HG03469 (cell line): ENCODE measurements around the gene MAG.

Experiments
- ATAC-seq: cut with Tn5 transposase; IDR thresholded peaks from one replicate; pipeline ENCODE4 v1.9.1; 2021; ENCODE audit warnings: mild to moderate bottlenecking, moderate library complexity, moderate number of reproducible peaks; ENCODE audit not compliant: unreplicated experiment

Gene MAG

DNA sequence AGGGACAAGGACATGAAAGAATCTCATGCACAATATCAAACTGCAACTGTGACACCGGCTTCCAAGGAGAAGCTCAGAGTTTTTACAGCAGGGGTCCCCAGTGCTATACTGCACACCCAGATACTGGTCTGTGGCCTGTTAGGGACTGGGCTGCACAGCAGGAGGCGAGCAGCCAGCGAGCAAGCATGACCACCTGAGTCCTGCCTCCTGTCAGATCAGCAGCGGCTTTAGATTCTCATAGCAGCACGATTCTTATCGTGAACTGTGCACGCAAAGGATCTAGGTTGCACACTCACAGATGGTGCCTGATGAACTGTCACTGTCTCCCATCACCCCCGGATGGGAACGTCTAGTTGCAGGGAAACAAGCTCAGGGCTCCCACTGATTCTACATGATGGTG, 23.9 kb downstream of the MAG start:
- ATAC-seq: no peak

DNA sequence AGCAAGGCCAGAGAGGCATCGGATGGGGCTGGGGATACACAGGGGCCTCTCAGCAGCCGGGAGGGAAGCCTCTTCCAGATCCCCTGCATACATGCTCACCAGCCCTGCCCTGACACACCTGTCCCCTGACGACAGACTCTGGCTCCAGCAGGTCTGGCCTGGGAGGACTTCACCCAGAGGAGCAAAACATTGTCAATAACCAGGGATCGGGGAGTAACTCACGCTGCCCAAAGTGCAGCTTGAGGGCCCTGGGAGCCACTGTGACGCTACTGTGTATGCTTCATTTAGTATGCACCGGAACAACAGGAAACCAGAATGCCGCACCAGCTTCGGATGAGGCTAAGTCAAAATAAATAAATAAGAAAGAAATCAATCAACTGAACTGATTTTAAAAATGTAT, 24.6 kb downstream of the MAG start:
- no peak for ATAC-seq

DNA sequence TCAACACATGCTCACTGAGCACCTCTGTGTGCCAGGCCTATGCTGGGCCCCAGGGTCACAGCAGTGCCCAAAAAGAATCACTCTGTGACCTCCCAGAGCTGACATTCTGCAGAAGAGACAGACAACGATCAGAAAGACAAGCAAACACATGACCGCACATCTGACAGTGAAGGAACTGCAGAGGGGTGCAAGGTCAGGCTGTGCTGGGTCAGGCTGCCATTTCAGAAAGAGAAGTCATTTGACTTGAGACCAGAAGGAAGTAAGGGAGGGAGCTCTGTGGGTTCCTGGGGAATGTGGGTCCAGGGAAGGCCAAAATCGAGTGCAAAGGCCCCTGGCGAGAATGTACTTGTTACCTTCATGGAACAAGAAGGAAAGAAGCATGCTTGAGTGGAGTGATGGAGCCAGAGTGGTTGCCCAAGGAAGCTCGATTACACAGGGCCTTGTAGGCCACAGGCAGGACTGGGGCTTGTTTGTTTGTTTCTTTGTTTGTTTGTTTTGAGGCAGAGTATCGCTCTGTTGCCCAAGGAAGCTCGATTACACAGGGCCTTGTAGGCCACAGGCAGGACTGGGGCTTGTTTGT, 25.6 kb downstream of the MAG start:
- no peak for ATAC-seq

DNA sequence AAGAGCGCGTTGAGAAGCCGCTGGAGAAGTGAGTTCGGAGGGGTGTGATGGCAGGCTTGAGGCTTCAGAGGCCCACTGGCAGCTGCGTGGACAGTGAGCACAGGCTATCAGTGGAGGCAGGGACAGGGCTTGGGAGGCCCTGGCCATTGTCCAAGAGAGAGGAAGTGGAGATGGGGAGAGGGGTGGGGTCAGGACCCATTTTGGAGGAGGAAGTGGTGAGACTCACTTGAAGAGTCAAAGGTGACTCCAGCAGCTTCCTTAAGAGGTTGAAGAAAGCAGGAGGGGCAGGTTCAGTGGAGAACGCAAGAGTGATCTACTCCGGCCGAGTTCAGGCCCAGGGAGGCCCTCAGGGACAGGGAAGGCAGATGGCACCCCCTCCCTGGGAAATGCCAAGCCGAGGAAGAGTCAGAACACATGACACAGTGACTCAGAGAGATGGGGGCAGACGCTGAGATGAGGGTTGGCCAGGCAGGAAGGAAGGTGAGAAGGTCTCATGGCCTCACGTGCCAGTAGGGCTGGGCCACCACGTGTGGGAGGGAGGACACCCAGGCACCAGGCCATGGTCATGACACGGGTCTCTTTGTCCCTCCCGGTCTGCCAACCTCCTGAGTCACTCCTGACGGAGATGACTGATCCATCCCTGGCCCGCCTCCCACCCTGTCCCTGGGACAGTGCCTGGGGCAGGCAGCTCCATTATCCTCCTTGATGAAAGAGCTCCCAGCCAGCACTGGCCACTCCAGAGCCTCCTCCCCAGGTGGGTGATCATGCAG, 26.9 kb downstream of the MAG start:
- ATAC-seq: no peak

DNA sequence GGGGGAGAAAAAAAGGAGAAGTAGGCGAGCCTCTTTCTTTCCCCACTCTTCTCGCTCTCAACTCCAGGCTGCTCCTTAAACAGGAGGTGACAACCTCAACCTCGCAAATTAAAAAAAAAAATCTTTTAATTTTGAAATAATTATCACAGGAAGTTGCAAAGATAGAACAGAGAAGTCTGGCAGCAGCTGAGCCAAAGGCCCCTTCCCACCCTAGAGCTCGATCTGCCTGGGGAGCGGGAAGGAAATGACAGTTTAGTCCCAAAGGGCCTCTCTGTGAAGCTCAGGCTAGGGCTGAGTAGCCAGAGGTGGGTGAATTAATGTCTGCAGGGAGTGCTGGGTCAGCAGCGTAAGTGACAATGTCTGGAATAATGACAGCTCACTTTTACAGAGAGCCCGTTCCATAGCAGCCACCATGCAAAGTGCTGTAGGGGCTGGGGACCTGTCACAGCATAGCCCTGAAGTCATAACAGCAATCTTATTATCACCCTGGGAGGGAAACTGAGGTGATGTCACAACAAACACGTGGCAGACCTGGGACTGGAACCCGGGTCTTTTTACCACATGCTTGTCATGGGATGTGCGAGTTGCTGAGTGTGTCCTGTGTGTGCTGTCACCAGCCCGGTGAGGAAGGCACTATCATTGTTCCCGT, 28.2 kb downstream of the MAG start:
- ATAC-seq: no peak

GRCh38 chr19:35321291-35321690, 29.3 kb downstream of the MAG start:
- ATAC-seq: no peak

- no peak for ATAC-seq
These were observed 30.1 kb downstream of the MAG start for GRCh38 chr19:35322014-35322413.

DNA sequence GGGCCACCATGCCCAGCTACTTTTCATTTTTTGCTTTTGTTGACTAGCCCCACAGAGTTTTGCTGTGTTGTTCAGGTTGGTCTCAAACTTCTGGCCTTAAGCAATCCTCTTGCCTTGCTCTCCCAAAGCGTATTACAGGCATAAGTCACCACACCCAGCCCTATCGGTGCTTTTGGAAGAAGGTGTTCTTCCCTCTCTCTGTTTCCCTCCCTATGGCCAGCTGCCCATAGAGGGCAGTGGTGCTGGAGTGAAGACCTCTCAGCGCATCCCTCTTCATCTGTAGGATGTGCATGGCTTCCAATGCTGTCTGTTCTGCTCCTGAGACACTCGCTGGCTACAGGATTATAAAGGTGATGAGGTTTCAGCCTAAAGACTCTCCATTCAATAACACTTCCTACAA, 35.7 kb downstream of the MAG start:
- ATAC-seq: no peak

DNA sequence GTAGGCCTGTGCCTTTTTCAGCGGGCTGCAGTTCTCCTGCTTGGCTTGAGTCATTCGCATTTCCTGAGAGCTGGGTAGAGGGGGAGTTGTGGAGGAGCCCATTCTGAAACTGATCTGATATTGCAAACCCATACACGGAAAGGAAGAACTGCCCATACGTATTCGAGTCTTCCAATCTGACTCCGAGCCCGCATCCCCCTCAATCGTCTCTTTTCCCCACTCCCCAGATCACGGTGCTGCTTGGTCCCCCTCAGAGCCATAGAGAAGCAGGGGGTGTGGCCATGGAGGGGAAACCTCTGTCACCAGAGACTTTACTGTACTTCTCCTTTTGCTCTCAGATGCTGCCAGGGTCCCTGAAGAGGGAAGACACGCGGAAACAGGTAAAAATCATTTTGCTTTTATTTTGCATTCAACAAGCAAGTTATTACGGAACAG, 36.9 kb downstream of the MAG start, which contains the start of gene CD22:
Gene CD22, plus strand, starts transcription at position 337 of the 435 bp plus-strand sequence. CDS start 2,854 bp downstream, outside the sequence.
- no peak for ATAC-seq

- no peak for ATAC-seq
These were observed 37.4 kb downstream of the MAG start for GRCh38 chr19:35329323-35329722.

- peak; percentile 34 for ATAC-seq
These were observed 38.5 kb downstream of the MAG start for GRCh38 chr19:35330475-35330874.

DNA sequence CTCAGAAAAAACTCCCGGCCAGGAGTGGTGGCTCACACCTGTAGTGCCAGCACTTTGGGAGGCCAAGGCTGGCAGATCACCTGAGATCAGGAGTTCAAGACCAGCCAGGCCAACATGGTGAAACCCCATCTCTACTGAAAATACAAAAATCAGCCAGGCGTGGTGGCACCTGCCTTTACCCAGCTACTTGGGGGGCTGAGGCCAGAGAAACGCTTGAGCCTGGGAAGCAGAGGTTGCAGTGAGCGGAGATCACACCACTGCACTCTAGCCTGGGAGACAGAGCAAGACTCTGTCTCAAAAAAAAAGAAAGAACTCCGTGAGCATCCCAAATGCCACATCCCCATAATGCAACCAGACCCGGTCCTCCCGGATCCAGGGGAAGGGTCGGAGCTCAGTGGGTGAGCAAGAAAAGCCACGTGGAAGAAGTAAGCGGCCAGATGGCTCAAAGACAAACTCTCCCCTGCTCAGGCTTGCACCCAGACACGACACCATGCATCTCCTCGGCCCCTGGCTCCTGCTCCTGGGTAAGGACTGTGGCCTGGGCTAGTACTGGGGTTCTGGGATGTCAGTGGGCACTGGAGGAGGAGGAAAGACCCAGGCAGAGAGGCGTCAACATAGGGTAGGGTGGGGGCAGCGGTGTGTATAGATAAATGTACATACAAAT, 39.7 kb downstream of the MAG start:
- no peak for ATAC-seq

GRCh38 chr19:35332817-35333216, 40.9 kb downstream of the MAG start:
- no peak for ATAC-seq

DNA sequence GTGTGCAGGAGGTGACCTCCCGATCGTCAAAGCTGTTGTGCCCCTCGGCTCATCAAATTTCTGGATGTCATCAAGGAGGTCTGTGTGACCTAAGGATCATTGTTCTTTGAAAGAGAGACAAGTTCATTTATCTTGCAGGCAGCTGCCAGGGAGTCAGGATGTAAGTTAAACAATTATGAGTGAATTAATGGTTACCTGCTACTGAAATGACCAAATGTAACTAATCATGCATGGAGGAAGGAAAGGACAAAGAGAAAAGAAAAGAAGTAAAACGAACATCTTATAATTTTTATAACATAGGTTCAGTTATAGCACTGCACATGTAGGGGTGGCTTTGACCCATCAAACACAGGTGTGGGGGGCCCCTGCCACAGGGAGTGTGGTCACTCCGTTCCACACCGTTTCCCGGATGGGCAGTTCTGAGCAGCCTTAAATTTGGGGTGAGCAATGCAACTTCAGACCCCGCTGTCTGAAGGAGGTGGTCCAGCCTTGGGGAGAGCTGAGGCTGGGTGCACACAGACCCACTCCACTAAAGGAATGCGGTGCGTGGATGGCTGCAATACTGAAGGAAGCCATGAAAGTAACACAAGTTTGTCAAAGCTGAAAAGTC, 42.3 kb downstream of the MAG start:
- no peak for ATAC-seq

DNA sequence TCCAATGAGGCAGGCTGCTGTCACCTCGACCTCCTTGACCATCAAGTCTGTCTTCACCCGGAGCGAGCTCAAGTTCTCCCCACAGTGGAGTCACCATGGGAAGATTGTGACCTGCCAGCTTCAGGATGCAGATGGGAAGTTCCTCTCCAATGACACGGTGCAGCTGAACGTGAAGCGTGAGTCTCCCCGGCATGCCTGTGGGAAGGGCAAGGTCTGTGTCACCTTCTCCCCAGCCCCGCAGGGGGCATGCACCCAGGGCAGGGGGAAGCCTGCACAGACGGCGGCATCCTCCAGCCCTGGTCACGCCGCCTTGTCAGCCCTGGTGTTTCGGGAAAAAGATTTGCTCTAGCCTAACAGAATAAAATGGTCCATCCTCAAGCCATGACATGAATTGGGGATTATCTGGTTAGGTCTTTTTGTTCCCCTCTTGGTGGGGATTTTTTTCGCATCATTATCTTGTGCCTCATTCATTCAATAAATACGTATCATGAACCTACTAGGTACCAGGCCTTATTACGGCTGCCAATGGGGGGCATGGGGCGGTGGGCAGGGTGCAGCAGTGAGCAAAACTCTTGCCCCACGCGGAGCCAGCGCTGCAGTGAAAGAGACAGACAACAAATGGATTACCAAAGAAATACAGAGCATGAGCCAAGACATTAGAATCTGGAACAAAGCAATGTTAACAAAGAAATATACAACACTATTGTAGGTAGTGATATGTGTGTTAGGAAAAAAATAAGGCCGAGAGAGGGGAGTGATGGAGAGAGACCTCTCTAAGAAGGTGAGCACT, 44.4 kb downstream of the MAG start:
- no peak for ATAC-seq

GRCh38 chr19:35337097-35337983, 45.4 kb downstream of the MAG start:
- ATAC-seq: no peak

DNA sequence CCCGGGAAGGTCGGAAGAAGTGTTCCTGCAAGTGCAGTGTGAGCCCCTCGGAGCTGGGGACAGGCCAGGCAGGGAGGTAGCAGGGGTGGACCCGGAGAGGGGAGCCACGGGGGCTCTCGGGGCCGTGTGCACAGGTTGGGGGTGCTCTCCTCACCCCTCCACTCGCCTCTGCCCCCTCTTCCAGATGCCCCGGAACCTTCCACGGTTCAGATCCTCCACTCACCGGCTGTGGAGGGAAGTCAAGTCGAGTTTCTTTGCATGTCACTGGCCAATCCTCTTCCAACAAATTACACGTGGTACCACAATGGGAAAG, 46.0 kb downstream of the MAG start:
- no peak for ATAC-seq

DNA sequence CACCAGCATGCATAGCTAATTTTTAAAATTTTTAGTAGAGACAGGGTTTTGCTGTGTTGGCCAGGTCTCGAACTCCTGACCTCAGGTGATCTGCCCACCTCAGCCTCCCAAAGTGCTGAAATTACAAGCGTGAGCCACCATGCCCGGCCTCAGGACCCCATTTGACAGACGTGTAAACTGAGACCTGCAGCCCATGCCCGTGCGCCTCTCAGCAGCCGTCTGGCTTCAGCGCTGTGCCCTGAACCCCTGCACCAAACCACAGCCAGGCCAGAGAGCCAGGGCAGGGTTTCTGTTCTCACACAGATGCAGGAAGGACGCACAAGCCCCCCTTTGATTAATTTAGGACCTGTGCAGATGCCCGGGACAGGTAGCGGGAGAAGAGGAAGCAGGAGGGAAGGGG, 48.5 kb downstream of the MAG start:
- ATAC-seq: no peak

- ATAC-seq: no peak
These were observed 49.0 kb downstream of the MAG start for GRCh38 chr19:35341006-35341405.
